Ovary (tissue), 3 donors: ENCODE data around the gene DNAJA4.

Experiments used
- EP300 ChIP-seq: sonication (generic); formaldehyde crosslinking; IDR thresholded peaks from one replicate; pipeline ENCODE4 v1.6.1; 2017; ENCODE audit warnings: antibody characterized with exemption
- POLR2A ChIP-seq: fragments of 450-650 bp; IDR thresholded peaks from one replicate; pipeline ENCODE4 v1.6.1; 2017; ENCODE audit warnings: antibody characterized with exemption, mild to moderate bottlenecking, moderate library complexity
- TF ChIP-seq, protein P1 (sequence below), 3 donors: fragments of 450-650 bp in 2 of 3; fragments of 200-600 bp in 1 of 3; IDR thresholded peaks; one replicate each; pipeline versions ENCODE4 v1.5.1 to v1.8.0; 2016 to 2022; ENCODE audit warnings: antibody characterized with exemption in 3 of 3, mild to moderate bottlenecking in 1 of 3
- donor health status: DM: no; HTN: no; CAD: no.

DNA sequence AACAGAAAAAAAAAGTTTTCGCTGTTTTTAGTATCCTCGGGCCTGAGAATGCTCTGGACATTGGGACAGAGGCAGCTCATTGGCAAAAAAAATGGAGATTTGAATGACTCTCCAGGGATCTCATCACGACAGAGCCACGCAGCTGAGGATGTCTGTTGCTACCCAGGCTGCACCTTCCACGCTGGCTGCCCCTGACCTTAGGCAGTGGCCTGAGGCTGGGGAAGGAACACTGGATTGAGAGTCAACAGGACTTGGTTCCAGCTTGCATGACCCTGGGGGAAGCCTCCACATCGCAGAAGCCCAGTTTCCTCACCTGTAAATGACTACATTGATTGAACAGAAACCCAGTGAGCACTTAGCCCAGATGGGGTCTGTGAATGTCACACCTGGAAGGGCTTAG lies 21.3 kb upstream of the DNAJA4 start:
- TF ChIP-seq, protein P1, sequence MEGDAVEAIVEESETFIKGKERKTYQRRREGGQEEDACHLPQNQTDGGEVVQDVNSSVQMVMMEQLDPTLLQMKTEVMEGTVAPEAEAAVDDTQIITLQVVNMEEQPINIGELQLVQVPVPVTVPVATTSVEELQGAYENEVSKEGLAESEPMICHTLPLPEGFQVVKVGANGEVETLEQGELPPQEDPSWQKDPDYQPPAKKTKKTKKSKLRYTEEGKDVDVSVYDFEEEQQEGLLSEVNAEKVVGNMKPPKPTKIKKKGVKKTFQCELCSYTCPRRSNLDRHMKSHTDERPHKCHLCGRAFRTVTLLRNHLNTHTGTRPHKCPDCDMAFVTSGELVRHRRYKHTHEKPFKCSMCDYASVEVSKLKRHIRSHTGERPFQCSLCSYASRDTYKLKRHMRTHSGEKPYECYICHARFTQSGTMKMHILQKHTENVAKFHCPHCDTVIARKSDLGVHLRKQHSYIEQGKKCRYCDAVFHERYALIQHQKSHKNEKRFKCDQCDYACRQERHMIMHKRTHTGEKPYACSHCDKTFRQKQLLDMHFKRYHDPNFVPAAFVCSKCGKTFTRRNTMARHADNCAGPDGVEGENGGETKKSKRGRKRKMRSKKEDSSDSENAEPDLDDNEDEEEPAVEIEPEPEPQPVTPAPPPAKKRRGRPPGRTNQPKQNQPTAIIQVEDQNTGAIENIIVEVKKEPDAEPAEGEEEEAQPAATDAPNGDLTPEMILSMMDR (IDR thresholded peaks at IDR 0.05): no peak
- TF ChIP-seq POLR2A: no peak
- no peak for TF ChIP-seq EP300
